ENCODE measurements around the gene LTBP1. TPM values are rescaled to one million over a fixed set of nuclear protein-coding genes. Genes with fewer than 3 reads are reported as not detected.

LTBP1 gene
- total and polyA plus RNA-seq, 2 donors (not counting 1 experiment from before 2014, with no cell fraction given), result 0.69 TPM; not detected in 1

DNA sequence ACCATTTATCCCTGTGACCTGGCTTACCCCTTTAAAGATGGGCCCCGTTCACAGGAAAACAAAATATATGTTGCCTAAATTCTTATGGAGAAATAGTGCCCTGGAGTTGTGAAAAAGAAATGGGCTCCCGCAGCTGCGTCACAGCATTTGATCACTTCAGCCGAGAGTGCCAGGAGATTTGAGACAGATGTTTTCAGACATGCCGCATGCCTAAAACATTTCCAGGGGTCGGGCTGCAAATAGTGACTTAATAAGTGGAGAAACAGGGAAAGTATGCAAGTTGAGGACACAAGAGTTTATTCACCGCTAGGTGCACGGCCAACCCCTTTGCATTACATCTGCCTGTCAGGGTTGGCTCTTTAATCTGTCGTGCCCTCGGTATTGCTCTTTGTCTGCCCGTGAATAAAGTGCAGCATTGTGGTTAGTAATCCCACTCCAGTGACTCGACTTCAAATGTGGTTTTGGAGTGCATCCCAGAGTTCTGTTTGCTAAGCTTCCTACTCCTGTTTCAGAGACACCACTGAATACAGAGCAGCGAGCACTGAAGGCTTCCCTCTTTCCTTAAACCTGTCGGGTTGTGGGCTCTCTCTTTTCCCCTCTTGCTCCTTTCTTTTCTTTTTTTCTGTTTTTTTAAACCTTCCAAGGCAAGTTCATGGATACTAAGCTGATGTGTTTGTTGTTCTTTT, 187.5 kb downstream of the LTBP1 start:
- no peak for ATAC-seq (ENCODE audit: low read depth)

More for the DNA sequence above, 187.5 kb downstream of the LTBP1 start:
- H3K9ac ChIP-seq (ENCODE audit: low read length), result no peak overlapping the region
- no peaks in the 10 kb centered on the region for H4K20me1 ChIP-seq (ENCODE audit: control insufficient read depth, insufficient read depth, low read length, poor library complexity, severe bottlenecking)
- no peak overlapping the region for H2AFZ ChIP-seq (ENCODE audit: insufficient read depth, low read depth, low read length, poor library complexity, severe bottlenecking)
- TF ChIP-seq, protein P1, sequence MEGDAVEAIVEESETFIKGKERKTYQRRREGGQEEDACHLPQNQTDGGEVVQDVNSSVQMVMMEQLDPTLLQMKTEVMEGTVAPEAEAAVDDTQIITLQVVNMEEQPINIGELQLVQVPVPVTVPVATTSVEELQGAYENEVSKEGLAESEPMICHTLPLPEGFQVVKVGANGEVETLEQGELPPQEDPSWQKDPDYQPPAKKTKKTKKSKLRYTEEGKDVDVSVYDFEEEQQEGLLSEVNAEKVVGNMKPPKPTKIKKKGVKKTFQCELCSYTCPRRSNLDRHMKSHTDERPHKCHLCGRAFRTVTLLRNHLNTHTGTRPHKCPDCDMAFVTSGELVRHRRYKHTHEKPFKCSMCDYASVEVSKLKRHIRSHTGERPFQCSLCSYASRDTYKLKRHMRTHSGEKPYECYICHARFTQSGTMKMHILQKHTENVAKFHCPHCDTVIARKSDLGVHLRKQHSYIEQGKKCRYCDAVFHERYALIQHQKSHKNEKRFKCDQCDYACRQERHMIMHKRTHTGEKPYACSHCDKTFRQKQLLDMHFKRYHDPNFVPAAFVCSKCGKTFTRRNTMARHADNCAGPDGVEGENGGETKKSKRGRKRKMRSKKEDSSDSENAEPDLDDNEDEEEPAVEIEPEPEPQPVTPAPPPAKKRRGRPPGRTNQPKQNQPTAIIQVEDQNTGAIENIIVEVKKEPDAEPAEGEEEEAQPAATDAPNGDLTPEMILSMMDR (IDR thresholded peaks at IDR 0.05), result no peak
- no peak for TF ChIP-seq EZH2 (IDR thresholded peaks at IDR 0.05; ENCODE audit: borderline replicate concordance, insufficient read depth, low read depth, low read length, poor library complexity, severe bottlenecking)
- H3K27ac ChIP-seq (ENCODE audit: low read length in 2 of 2), result no peak overlapping the region
- no peak for DNase-seq
- Mint-ChIP-seq H3K27ac (no peak overlapping the region), H3K27me3 (peaks cover 11% of the 10 kb centered on the region), H3K4me1 (no peaks in the 10 kb centered on the region), H3K9me3 (ENCODE audit: insufficient read depth) (no peaks in the 10 kb centered on the region), H3K4me3 (no peak overlapping the region)
- intact Hi-C loops (cut with micrococcal nuclease), result no loop called here
- no peak overlapping the region for H3K4me2 ChIP-seq (replicated peaks; ENCODE audit: low read depth, low read length, poor library complexity, severe bottlenecking)
- H3K4me3 ChIP-seq (ENCODE audit: control extremely low read depth in 1 of 5, extremely low read depth in 1 of 5, insufficient read depth in 1 of 5, low read depth in 2 of 5, low read length in 4 of 5), result no peak overlapping the region
- H3K36me3 ChIP-seq (replicated peaks in 1 of 2; ENCODE audit: control extremely low read depth in 1 of 2, control insufficient read depth in 1 of 2, extremely low read depth in 1 of 2, insufficient read depth in 2 of 2, low read length in 1 of 2), result no peaks in the 10 kb centered on the region
- H3K9me3 ChIP-seq (ENCODE audit: control extremely low read depth in 1 of 3, control insufficient read depth in 2 of 3, insufficient read depth in 1 of 3, low read length in 2 of 3), result no peaks in the 10 kb centered on the region
- POLR2A ChIA-PET, result no interaction called here
- no peaks in the 10 kb centered on the region for H3K79me2 ChIP-seq (ENCODE audit: control insufficient read depth, insufficient read depth, low read length)
- no peaks in the 10 kb centered on the region for H3K4me1 ChIP-seq (ENCODE audit: control insufficient read depth in 2 of 2, insufficient read depth in 2 of 2, low read length in 2 of 2)
- WGBS (ENCODE audit: insufficient coverage), result 76% methylated on average over 12 of the region's 14 CpGs
- H3K27me3 ChIP-seq (replicated peaks in 1 of 4; ENCODE audit: control extremely low read depth in 1 of 4, control insufficient read depth in 3 of 4, insufficient read depth in 4 of 4, low read length in 3 of 4), result no peaks in the 10 kb centered on the region
- CTCF ChIA-PET, result no interaction called here
